ENCODE measurements around the gene DMD.

DMD gene

DNA sequence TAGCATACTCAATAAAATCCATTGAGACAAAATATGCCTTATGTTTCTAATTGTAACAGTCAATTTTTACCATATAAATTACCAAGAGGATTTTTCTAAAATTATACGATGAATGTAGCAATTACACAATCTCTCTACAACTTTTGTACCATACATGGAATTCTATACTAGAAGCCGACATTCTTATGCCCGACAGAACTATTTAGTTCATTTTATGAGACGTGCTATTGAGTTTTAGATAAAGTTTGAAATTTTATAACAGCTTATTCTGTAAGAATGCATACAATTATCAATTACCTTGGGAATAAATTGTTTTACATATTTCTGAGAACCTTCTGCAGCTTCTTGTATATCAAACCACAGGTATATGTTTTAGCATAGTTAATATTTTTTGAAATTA lies 431.2 kb downstream of the DMD start:
- TF ChIP-seq CTCF (IDR thresholded peaks at IDR 0.05; ENCODE audit: low read depth, low read length, missing control alignments), result no peak
- in situ Hi-C loops (cut with HindIII; ENCODE audit: low pct_ligation_motif_present, low sequenced_read_pairs), result no loop called here
- DNase-seq, result no peak

DNA sequence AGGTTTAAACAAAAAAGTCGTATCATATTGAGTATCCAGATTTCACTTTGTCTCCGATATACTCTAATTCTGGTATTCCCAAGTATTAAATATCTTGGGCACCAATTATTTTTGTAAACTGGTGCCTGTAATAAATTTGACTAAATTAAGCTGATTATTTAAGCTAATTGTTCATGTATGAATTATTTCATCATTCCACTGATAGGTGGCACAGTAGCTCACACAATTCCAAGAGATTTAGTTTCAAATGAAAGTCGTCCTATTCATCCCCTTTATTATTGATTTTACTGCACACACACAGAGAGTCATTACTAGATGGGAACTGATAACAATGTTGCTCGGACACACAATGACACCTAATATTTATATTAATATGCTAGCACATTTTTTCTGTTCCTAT lies 432.4 kb downstream of the DMD start:
- no peak for TF ChIP-seq CTCF (IDR thresholded peaks at IDR 0.05; ENCODE audit: low read depth, low read length, missing control alignments)
- Histone ChIP-seq H3K36me3 (replicated peaks) (no peaks in the 10 kb centered on the region), H3K27me3 (replicated peaks) (no peaks in the 10 kb centered on the region), H3K4me3 (ENCODE audit: low read depth, low read length) (no peak overlapping the region), H3K27ac (no peak overlapping the region)
- in situ Hi-C loops (cut with HindIII; ENCODE audit: low pct_ligation_motif_present, low sequenced_read_pairs), result no loop called here
- DNase-seq, result no peak

More for the DNA sequence above, 431.2 kb downstream of the DMD start:
- H3K4me3 ChIP-seq (ENCODE audit: low read depth, low read length), result no peak overlapping the region
- H3K27me3 ChIP-seq (replicated peaks), result no peaks in the 10 kb centered on the region
- no peaks in the 10 kb centered on the region for H3K36me3 ChIP-seq (replicated peaks)
- no peak overlapping the region for H3K27ac ChIP-seq

DNA sequence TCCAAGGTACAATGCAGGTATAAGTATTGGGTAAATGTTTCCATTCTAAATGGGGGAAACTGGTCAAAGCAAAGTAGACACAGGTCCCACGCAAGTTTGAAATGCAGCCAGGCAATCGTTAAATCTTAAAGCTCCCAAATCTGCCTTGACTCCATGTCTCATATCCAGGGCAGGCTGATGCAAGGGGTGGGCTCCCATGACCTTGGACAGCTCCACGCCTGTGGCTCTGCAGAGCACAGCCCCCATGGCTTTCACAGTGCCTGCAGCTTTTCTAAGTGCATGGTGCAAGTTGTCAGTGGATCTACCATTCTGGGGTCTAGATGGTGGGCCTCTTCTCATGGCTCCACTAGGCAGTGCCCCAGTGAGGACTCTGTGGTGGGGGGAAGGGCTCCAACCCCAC lies 436.4 kb downstream of the DMD start:
- Histone ChIP-seq H3K27ac (no peak overlapping the region), H3K36me3 (replicated peaks) (no peaks in the 10 kb centered on the region), H3K27me3 (replicated peaks) (no peaks in the 10 kb centered on the region), H3K4me3 (ENCODE audit: low read depth, low read length) (no peak overlapping the region)
- in situ Hi-C loops (cut with HindIII; ENCODE audit: low pct_ligation_motif_present, low sequenced_read_pairs), result no loop called here
- no peak for DNase-seq
- TF ChIP-seq CTCF (IDR thresholded peaks at IDR 0.05; ENCODE audit: low read depth, low read length, missing control alignments), result no peak

DNA sequence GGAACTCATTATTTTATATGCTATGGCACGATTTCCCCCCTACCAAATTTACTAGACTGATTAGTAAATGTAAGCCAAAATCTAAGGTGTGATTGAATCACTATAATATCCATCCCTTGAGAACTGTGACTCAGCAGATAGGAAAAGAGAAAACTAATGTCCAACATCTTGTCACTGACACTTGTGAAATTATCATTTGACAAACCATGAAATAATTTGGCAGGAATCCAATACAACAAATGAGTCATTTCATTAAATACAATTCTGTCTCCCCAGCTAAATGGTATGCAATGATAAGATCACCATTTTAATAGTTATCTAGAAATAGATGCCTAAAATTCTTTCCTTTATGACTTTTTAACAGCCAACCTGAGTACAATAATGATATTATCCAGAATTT lies 462.3 kb downstream of the DMD start:
- Histone ChIP-seq H3K4me3 (ENCODE audit: low read depth, low read length) (no peak overlapping the region), H3K36me3 (replicated peaks) (no peaks in the 10 kb centered on the region)
- in situ Hi-C loops (cut with HindIII; ENCODE audit: low pct_ligation_motif_present, low sequenced_read_pairs), result no loop called here

GRCh38 chrX:32745323-32745722 lies 466.0 kb downstream of the DMD start:
- TF ChIP-seq CTCF (IDR thresholded peaks at IDR 0.05; ENCODE audit: low read depth, low read length, missing control alignments), result no peak
- Histone ChIP-seq H3K36me3 (replicated peaks) (no peaks in the 10 kb centered on the region), H3K27me3 (replicated peaks) (no peaks in the 10 kb centered on the region), H3K27ac (no peak overlapping the region), H3K4me3 (ENCODE audit: low read depth, low read length) (no peak overlapping the region)
- DNase-seq, result no peak
- in situ Hi-C loops (cut with HindIII; ENCODE audit: low pct_ligation_motif_present, low sequenced_read_pairs), result no loop called here

More for the DNA sequence above, 462.3 kb downstream of the DMD start:
- no peak for DNase-seq
- H3K27me3 ChIP-seq (replicated peaks), result no peaks in the 10 kb centered on the region
- H3K27ac ChIP-seq, result no peak overlapping the region
- TF ChIP-seq CTCF (IDR thresholded peaks at IDR 0.05; ENCODE audit: low read depth, low read length, missing control alignments), result no peak

GRCh38 chrX:32744921-32745320 lies 466.4 kb downstream of the DMD start:
- in situ Hi-C loops (cut with HindIII; ENCODE audit: low pct_ligation_motif_present, low sequenced_read_pairs), result no loop called here
- Histone ChIP-seq H3K36me3 (replicated peaks) (no peaks in the 10 kb centered on the region), H3K4me3 (ENCODE audit: low read depth, low read length) (no peak overlapping the region), H3K27me3 (replicated peaks) (no peaks in the 10 kb centered on the region), H3K27ac (no peak overlapping the region)
- no peak for DNase-seq
- no peak for TF ChIP-seq CTCF (IDR thresholded peaks at IDR 0.05; ENCODE audit: low read depth, low read length, missing control alignments)

Measured in brain microvascular endothelial cell (primary cell).